ENCODE data around the gene TMPRSS4. TPM values are rescaled to one million over a fixed set of nuclear protein-coding genes. Genes with fewer than 3 reads are reported as not detected.

The TMPRSS4 gene
- total RNA-seq, 1 experiment from 2014 or later = 1.5 TPM

- H3K4me3 ChIP-seq (replicated peaks in 1 of 2; ENCODE audit: low read depth in 1 of 2, low read length in 2 of 2) = no peak overlapping the region
- CTCF ChIA-PET = no interaction called here
- ATAC-seq (no peak), DNase-seq (ENCODE audit: low read depth, low spot score) (no peak)
- POLR2A ChIA-PET = no interaction called here
- H3K27me3 ChIP-seq (ENCODE audit: insufficient read depth, low read length) = no peaks in the 10 kb centered on the region
- no peaks in the 10 kb centered on the region for H3K4me1 ChIP-seq (ENCODE audit: control insufficient read depth in 1 of 2, insufficient read depth in 2 of 2, low read length in 2 of 2)
- no peaks in the 10 kb centered on the region for H4K20me1 ChIP-seq (ENCODE audit: insufficient read depth)
- intact Hi-C loops (cut with micrococcal nuclease) = no loop called here
- no peak overlapping the region for H2AFZ ChIP-seq (ENCODE audit: low read depth, low read length, poor library complexity, severe bottlenecking)
- TF ChIP-seq SP1 (IDR thresholded peaks at IDR 0.05; ENCODE audit: low read depth) (no peak), SRF (IDR thresholded peaks at IDR 0.05; ENCODE audit: low read depth) (no peak), ELF1 (IDR thresholded peaks at IDR 0.05; ENCODE audit: borderline replicate concordance, low read depth) (no peak), POLR2A (IDR thresholded peaks at IDR 0.05; ENCODE audit: borderline replicate concordance, extremely low read depth, insufficient read depth, insufficient read length) (no peak), MAX (IDR thresholded peaks at IDR 0.05) (no peak), RAD21 (IDR thresholded peaks at IDR 0.05; ENCODE audit: low read depth) (no peak), REST (IDR thresholded peaks at IDR 0.05; ENCODE audit: low read depth) (no peak), FOSL1 (IDR thresholded peaks at IDR 0.05; ENCODE audit: low read depth) (no peak), EZH2phosphoT487 (IDR thresholded peaks at IDR 0.05; ENCODE audit: borderline replicate concordance) (no peak), YY1 (IDR thresholded peaks at IDR 0.05; ENCODE audit: extremely low read depth, insufficient replicate concordance, low read depth, low read length) (no peak), EGR1 (IDR thresholded peaks at IDR 0.05; ENCODE audit: low read depth) (no peak)
- TF ChIP-seq, protein P1, sequence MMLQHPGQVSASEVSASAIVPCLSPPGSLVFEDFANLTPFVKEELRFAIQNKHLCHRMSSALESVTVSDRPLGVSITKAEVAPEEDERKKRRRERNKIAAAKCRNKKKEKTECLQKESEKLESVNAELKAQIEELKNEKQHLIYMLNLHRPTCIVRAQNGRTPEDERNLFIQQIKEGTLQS (IDR thresholded peaks at IDR 0.05) = no peak
- TF ChIP-seq, protein P2, sequence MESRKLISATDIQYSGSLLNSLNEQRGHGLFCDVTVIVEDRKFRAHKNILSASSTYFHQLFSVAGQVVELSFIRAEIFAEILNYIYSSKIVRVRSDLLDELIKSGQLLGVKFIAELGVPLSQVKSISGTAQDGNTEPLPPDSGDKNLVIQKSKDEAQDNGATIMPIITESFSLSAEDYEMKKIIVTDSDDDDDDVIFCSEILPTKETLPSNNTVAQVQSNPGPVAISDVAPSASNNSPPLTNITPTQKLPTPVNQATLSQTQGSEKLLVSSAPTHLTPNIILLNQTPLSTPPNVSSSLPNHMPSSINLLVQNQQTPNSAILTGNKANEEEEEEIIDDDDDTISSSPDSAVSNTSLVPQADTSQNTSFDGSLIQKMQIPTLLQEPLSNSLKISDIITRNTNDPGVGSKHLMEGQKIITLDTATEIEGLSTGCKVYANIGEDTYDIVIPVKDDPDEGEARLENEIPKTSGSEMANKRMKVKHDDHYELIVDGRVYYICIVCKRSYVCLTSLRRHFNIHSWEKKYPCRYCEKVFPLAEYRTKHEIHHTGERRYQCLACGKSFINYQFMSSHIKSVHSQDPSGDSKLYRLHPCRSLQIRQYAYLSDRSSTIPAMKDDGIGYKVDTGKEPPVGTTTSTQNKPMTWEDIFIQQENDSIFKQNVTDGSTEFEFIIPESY (IDR thresholded peaks at IDR 0.05; ENCODE audit: extremely low read depth, insufficient replicate concordance, low read length) = no peak
- RAD21 ChIA-PET (ENCODE audit: low non-redundant PET in 1 of 2, low total read pairs in 2 of 2, uncharacterized antibody in 2 of 2, unreplicated experiment in 2 of 2) = no interaction called here
- H3K27ac ChIP-seq (ENCODE audit: low read depth, low read length) = no peak overlapping the region
- no peak overlapping the region for H3K9ac ChIP-seq (ENCODE audit: low read length)
- no peaks in the 10 kb centered on the region for H3K9me3 ChIP-seq (ENCODE audit: control insufficient read depth in 1 of 2, insufficient read depth in 1 of 2, low read depth in 1 of 2, low read length in 2 of 2)
- no peaks in the 10 kb centered on the region for H3K79me2 ChIP-seq (ENCODE audit: insufficient read depth, low read length)
- no peak overlapping the region for H3K4me2 ChIP-seq (ENCODE audit: low read length)
- H3K36me3 ChIP-seq (ENCODE audit: control insufficient read depth in 1 of 2, insufficient read depth in 2 of 2, low read length in 2 of 2) = no peaks in the 10 kb centered on the region
- H3K9me2 ChIP-seq (ENCODE audit: insufficient read depth) = no peaks in the 10 kb centered on the region
- BruUV-seq (replicated peaks) = no TSS peak
These were observed 59.9 kb downstream of the TMPRSS4 start for GRCh38 chr11:118136801-118137200.

Data from HCT116 (cell line).